Natural killer cell (primary cell): ENCODE measurements around the gene RRP1B. TPM values are rescaled to one million over a fixed set of nuclear protein-coding genes. Genes with fewer than 3 reads are reported as not detected.

ENCODE experiments used
- ATAC-seq, 3 donors: fragments of 150-1000 bp in 2 of 3; fragments of 200-7000 bp in 1 of 3; cut with Tn5 transposase; 1 replicate in 1 of 3; 2 replicates in 2 of 3; pipeline ENCODE4 v1.10.0; 2021; ENCODE audit warnings: mild to moderate bottlenecking in 2 of 3, moderate library complexity in 2 of 3
- DNase-seq, 2 donors: peaks; one replicate each; pipeline versions ENCODE4 v3.0.0 to v3.0.0-alpha.2; 2013 to 2021; ENCODE audit warnings: mixed read lengths in 1 of 2
- H3K27ac ChIP-seq: one replicate; pipeline ENCODE4 v1.5.1; 2013; ENCODE audit warnings: mild to moderate bottlenecking, low read length
- H3K27me3 ChIP-seq: one replicate; pipeline ENCODE4 v1.6.1; 2013; ENCODE audit warnings: low read length; ENCODE audit not compliant: control insufficient read depth, insufficient read depth
- H3K36me3 ChIP-seq: one replicate; pipeline ENCODE4 v1.6.1; 2013; ENCODE audit warnings: low read length; ENCODE audit not compliant: control insufficient read depth, insufficient read depth
- H3K4me1 ChIP-seq: one replicate; pipeline ENCODE4 v1.6.1; 2013; ENCODE audit warnings: low read length; ENCODE audit not compliant: control insufficient read depth, insufficient read depth
- H3K4me3 ChIP-seq: one replicate; pipeline ENCODE4 v1.5.1; 2013; ENCODE audit warnings: low read length
- H3K9me3 ChIP-seq: one replicate; pipeline ENCODE4 v1.6.1; 2013; ENCODE audit warnings: low read length; ENCODE audit not compliant: control insufficient read depth, insufficient read depth
- H3K27ac Mint-ChIP-seq, 2 donors: one replicate each; pipeline ENCODE4 v1.8.0; 2022; ENCODE audit warnings: mild to moderate bottlenecking in 2 of 2, mixed read lengths in 2 of 2, moderate library complexity in 1 of 2
- H3K27me3 Mint-ChIP-seq, 2 donors: one replicate each; pipeline ENCODE4 v1.8.0; 2022; ENCODE audit warnings: low read depth in 2 of 2, mixed read lengths in 2 of 2
- H3K36me3 Mint-ChIP-seq: one replicate; pipeline ENCODE4 v1.8.0; 2022; ENCODE audit warnings: mixed read lengths
- H3K4me1 Mint-ChIP-seq, 2 donors: one replicate each; pipeline ENCODE4 v1.8.0; 2022; ENCODE audit warnings: mixed read lengths in 2 of 2
- H3K4me3 Mint-ChIP-seq: one replicate; pipeline ENCODE4 v1.8.0; 2022; ENCODE audit warnings: mild to moderate bottlenecking, moderate library complexity, mixed read lengths
- H3K9me3 Mint-ChIP-seq, 2 donors: one replicate each; pipeline ENCODE4 v1.8.0; 2022; ENCODE audit warnings: mixed read lengths in 2 of 2
- CTCF ChIP-seq: fragments of 200-600 bp; IDR thresholded peaks from one replicate; pipeline ENCODE4 v1.8.0; 2022; ENCODE audit warnings: antibody characterized with exemption
- WGBS: methylation state at CpG from one replicate; pipeline ENCODE4 v1.1.7; 2013; ENCODE audit warnings: missing lambda C conversion rate; ENCODE audit not compliant: insufficient coverage; 5-methylcytosine and 5-hydroxymethylcytosine counted together
- intact Hi-C: fragments of 100-400 bp; cut with micrococcal nuclease; formaldehyde crosslinking; loops from one replicate; pipeline ENCODE4 v1.14.2; 2022
- total RNA-seq, 4 donors: library from RNA; stranded (reverse); fragments of 120-200 nt in 1 of 4; gene quantifications; one replicate each; pipeline versions ENCODE4 v1.2.3 to v1.2.4, GENCODE V29; 2013 to 2022

Gene RRP1B
- total RNA-seq, 3 donors from 2014 or later (not counting 1 experiment from before 2014, with no cell fraction given) = 18.1 to 28.4 (median 25.0) TPM

GRCh38 chr21:43652616-43653015 is 6.7 kb upstream of the RRP1B start:
- no peak for TF ChIP-seq CTCF
- intact Hi-C loops = no loop called here
- H3K4me1 Mint-ChIP-seq = peaks cover 0 to 5% of the 10 kb centered on the region in 2 donors

GRCh38 chr21:43653626-43654025 is 5.7 kb upstream of the RRP1B start:
- H3K4me3 Mint-ChIP-seq = no peak overlapping the region
- H3K36me3 Mint-ChIP-seq = no peaks in the 10 kb centered on the region
- no peaks in the 10 kb centered on the region for H3K27me3 ChIP-seq
- no peaks in the 10 kb centered on the region for H3K9me3 Mint-ChIP-seq
- H3K4me3 ChIP-seq = no peak overlapping the region
- no peak overlapping the region for H3K27ac ChIP-seq
- H3K36me3 ChIP-seq = no peaks in the 10 kb centered on the region
- no peak for TF ChIP-seq CTCF
- H3K4me1 ChIP-seq = peaks cover under 1% of the 10 kb centered on the region
- intact Hi-C loops = no loop called here
- no peak overlapping the region for H3K27ac Mint-ChIP-seq
- no peak for ATAC-seq
- no peak for DNase-seq
- peaks cover 2 to 4% of the 10 kb centered on the region in 2 donors for H3K27me3 Mint-ChIP-seq
- peaks cover 0 to 5% of the 10 kb centered on the region in 2 donors for H3K4me1 Mint-ChIP-seq
- no peaks in the 10 kb centered on the region for H3K9me3 ChIP-seq
- over 99% methylated on average over 6 of the region's 6 CpGs for WGBS

More at GRCh38 chr21:43652616-43653015, 6.7 kb upstream of the RRP1B start:
- Histone ChIP-seq H3K4me3 (no peak overlapping the region), H3K27me3 (no peaks in the 10 kb centered on the region), H3K36me3 (no peaks in the 10 kb centered on the region), H3K4me1 (no peaks in the 10 kb centered on the region), H3K27ac (no peak overlapping the region), H3K9me3 (no peaks in the 10 kb centered on the region)
- Mint-ChIP-seq H3K27me3 (peaks cover 9 to 10% of the 10 kb centered on the region in 2 donors), H3K27ac (no peak overlapping the region), H3K9me3 (no peaks in the 10 kb centered on the region), H3K36me3 (no peaks in the 10 kb centered on the region), H3K4me3 (no peak overlapping the region)
- DNase-seq (no peak), ATAC-seq (no peak)
- WGBS = 68% methylated on average over 6 of the region's 6 CpGs

GRCh38 chr21:43654806-43655489 is 4.4 kb upstream of the RRP1B start:
- no peak overlapping the region for H3K27ac ChIP-seq
- DNase-seq = no peak
- intact Hi-C loops = loop anchor here (5.0 kb wide), 1 partner anchor 72 kb away; no protein-coding TSS in a partner anchor
- peaks cover 10% of the 10 kb centered on the region for H3K4me1 ChIP-seq
- no peak overlapping the region for H3K27ac Mint-ChIP-seq
- H3K9me3 Mint-ChIP-seq = no peaks in the 10 kb centered on the region
- H3K27me3 Mint-ChIP-seq = peaks cover 0 to 4% of the 10 kb centered on the region in 2 donors
- H3K4me3 ChIP-seq = no peak overlapping the region
- no peaks in the 10 kb centered on the region for H3K36me3 Mint-ChIP-seq
- no peaks in the 10 kb centered on the region for H3K27me3 ChIP-seq
- no peak for ATAC-seq
- H3K4me1 Mint-ChIP-seq = peaks cover 8 to 9% of the 10 kb centered on the region in 2 donors
- no peak for TF ChIP-seq CTCF
- 87% methylated on average over 7 of the region's 7 CpGs for WGBS
- H3K36me3 ChIP-seq = no peaks in the 10 kb centered on the region
- H3K4me3 Mint-ChIP-seq = no peak overlapping the region
- no peaks in the 10 kb centered on the region for H3K9me3 ChIP-seq
